GM21723 (cell line): ENCODE results near the gene IQGAP3.
"Not testable (repeated sequence)": the region's sequence is repeated elsewhere in the genome, so short reads cannot be mapped to it uniquely, and the experiment has no call there.

ENCODE experiments used
- ATAC-seq: cut with Tn5 transposase; IDR thresholded peaks from one replicate; pipeline ENCODE4 v1.9.1; 2021; ENCODE audit warnings: mild to moderate bottlenecking, moderate library complexity; ENCODE audit not compliant: unreplicated experiment

The IQGAP3 gene

DNA sequence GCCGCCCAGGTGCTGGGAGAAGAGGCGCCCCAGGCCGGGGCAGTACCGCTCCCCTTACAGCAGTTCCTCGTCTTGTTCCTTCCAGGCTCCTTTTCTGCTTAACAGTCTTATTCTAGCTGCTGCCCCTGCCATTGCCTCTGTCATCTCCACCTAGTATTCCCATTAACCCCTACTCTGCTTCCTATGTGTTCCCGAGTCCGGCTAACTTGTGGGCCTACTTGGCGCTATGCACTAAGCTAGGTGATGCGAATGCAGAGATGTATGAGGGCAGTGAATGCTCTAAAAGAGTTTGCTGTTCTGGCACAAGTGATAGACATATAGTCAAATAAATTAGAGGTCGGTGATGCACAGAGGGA, 276 bp upstream of the IQGAP3 start:
- ATAC-seq: no peak

- ATAC-seq: no peak
Observed at GRCh38 chr1:156571261-156571852, 1.0 kb downstream of the IQGAP3 start.

- ATAC-seq: no peak
Observed at GRCh38 chr1:156566436-156566835, 5.9 kb downstream of the IQGAP3 start.

DNA sequence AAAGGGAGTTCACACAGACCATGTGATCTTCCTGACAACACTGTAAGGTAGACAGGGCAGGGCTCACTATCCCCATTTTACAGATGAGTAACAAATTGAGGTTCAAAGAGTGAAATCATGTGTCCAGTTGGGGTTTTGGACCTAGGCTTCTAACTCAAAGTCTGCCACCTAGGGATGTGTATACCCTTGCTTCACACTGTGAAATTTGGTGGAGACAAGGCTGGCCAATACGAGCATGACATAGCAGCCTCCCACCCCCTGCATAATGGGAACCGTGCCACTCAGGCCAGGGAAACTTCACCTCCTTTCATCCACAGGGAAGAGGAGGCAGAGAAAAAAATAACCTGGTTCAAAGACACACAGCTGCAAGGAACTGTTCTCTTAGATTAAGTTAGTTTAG, 6.8 kb downstream of the IQGAP3 start:
- ATAC-seq: no peak

DNA sequence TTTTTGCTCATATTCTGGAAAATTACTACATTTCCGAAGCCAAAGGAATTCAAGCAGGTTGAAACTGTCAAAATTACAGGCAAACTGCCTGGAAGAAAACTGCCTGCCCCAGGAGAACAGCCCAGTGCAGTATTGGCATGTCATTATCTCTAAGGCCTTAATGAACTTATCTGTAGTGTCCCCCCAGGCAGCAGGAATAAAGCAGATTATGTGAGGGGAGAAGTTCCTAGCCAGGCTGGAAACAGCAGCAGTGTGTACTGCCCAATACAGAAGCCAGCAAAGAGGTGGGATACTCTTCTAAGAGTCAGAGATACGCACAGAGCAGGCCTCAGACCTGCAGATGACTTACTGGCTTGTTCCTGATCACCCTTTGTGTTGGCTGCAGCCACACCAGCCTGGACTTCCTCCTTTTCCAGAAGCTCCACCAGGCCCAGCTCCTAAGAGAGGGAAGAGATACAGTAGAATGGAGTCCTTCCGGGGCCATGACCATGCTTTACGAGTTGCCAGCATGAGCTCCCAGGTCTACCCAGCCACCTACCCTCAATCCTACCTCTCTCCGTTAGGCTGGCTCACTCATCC, 11.7 kb downstream of the IQGAP3 start:
- no peak for ATAC-seq

GRCh38 chr1:156559797-156560385, 12.5 kb downstream of the IQGAP3 start:
- ATAC-seq: no peak

DNA sequence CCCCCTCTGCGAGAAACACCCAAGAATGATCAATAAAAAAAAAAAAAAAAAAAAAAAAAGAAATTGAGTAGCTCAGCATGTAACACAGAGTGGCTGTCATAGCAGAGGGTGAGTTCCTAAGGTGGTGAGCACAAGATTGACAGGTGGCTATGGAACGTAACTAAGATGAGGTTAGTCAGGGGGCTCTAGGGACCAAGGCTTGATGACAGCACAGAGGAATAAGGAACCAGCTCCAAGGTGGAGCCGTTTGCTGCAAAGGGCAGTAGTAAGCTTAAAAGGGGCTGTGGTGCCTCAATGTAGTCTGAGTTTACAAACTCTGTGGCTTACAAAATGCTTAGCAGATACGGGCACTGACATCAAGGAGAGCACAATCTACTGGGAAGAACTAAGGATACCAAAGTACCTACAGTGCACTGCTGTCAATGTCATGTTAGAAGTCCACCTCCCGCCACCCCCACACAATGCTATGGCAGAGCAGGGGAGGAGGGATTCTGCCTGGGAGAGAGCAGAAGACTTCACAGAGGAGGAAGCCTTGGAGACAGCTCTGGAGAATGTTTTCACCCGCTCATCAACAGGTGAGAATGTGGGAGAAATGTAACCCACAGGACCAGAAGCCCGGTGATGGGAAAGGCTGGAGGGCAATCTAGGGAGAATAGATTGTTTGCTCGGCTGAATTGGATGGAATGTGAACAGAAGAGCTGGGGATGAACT, 13.1 kb downstream of the IQGAP3 start:
- no peak for ATAC-seq

DNA sequence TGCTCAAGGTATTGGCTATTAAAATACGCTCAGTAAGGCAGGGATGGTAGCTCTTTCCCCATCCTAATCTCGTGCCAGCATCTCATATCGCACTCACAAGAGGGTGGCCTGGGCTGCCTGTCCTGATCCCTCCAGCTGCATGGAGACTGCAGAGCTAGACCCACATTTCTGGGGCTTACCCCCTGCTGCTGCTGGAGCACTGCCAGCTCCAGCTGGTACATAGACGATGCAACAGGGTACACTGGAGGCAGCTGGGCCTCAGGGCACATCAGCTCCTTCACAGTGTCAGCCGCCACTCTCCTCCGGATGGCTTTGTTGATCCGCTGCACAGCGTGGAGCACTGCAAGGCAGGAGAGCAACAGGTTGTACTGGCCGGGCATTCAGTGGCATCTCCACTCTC, 16.0 kb downstream of the IQGAP3 start:
- no peak for ATAC-seq

- no peak for ATAC-seq
Observed at GRCh38 chr1:156555715-156556114, 16.6 kb downstream of the IQGAP3 start.

- no peak for ATAC-seq
Observed at GRCh38 chr1:156554971-156555370, 17.4 kb downstream of the IQGAP3 start.

GRCh38 chr1:156553860-156554485, 18.4 kb downstream of the IQGAP3 start:
- no peak for ATAC-seq

- not testable (repeated sequence) for ATAC-seq
Observed at GRCh38 chr1:156552937-156553336, 19.4 kb downstream of the IQGAP3 start.

GRCh38 chr1:156552518-156552917, 19.8 kb downstream of the IQGAP3 start:
- ATAC-seq: no peak

DNA sequence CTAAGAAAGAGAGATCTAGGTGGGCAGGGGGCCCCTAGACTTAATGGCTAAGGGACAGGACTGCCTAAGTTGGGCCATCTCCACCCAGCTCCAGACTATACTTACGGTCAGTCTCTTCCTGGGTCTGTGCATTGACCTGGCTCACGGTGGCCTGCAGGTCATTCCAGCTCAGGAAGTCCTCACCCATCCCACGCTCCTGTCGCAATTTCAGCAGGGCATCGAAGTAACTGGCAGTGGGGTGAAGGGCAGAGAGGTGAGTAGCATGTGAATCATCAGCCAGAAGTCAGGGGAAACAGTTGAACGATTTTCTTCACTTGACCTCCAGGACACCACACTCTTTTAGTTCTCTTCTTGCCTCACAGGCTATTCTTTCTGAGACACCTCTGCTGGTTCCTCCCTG, 20.5 kb downstream of the IQGAP3 start:
- no peak for ATAC-seq

DNA sequence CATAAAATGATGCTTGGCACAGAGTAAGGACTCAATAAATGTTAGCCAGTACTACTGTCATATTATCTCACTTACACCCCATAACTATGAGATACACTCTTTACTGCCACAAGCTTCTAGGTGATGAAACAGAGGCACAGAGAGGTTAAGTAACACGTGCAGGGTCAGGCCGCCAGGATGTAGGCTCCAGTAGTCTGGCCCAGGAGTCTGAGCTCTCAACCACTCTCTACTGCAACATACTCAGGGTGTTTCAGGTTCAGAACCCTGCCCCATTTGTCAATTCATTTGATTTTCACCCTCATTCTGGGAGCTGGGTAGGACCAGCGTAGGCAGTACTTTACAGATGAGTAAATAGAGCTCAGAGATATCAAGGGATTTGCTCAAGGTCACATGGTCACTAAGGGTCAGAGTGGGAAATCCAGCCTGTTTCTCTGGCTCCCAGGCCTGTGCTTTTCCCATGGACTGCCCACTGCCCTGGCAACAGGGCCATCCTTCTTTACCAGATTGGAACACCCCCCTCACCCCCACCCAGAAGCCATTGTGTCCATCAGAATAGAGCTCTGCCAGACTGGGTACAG, 21.2 kb downstream of the IQGAP3 start:
- no peak for ATAC-seq

DNA sequence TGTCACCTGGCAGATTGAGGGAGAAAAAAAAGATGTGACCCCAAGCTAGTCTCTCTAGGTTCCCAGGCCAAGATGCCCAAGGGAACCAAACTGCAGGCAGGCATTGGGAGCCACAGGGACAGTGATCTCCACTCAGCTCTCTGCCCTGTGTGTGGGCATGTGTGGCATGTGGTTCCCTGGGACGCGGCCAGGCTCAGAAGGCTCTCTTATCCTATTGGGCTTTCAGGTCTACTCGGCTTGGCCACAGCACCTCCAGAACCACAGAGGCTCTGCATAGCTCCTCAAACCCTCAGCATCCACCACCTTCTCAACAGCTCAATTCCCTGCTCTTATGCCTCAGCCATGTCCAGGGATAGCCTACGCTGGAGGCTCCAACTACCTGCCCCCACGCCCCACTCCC, 22.0 kb downstream of the IQGAP3 start:
- ATAC-seq: no peak

DNA sequence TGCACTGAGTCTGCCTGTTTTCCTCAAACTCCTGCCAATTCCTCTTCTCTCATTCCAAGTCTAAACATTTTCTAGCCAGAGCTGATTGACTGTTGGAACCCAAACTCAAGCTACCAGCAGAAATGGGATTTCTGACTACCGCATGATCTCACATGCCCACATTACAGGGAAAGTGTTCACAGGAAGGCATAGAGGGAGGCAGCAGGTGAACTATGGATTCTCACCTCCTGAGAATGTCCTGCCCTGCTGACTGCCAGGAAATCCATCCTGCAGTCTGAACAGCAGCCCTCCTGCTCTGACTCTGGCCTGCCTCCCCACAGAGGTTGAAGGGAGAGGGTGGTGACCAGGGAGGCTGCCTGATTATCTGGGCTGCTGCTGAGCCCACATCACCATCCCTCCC, 22.5 kb downstream of the IQGAP3 start:
- no peak for ATAC-seq

GRCh38 chr1:156549390-156549789, 23.0 kb downstream of the IQGAP3 start:
- ATAC-seq: no peak

DNA sequence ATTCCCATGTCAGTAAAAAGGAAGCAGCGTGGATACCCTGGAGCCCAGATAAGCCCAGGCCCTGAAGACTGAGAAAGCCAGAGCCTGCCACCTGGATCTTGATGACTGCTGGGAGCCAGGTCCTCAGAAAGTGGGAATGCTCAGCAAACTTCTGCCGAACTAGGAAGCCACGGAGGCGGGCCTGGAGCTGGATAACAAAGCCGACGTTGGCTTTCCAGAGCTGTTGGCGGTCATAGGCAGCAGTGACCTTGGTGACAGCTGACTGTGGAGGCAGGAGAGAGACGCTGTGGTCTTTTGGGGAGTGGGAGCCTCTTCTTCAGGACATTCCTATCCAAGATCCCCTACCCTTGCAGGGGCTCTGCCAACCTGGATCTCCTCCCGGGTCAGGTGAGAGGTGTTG, 24.4 kb downstream of the IQGAP3 start:
- ATAC-seq: no peak

GRCh38 chr1:156547434-156547833, 24.9 kb downstream of the IQGAP3 start:
- ATAC-seq: no peak

DNA sequence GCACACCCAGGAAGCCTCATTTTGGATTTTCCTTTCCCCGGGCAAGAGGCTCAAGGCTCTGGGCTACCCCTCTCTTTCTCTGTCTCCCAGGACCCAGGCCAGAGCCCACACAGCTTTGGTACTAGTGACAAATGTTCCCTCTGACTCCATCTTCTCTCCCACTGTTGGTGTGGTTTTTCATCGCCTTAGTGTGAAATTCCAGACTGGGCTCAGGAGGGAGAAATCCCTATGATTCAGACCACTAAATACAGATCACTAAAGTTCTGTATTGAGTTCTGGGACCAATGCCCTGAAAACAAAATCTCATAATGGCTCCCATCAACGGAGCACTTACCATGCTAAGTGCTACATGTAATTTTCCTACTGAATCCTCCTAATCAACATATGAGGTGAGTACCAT, 26.1 kb downstream of the IQGAP3 start:
- no peak for ATAC-seq
